Measurements from ENCODE around the gene HNF1B.

The HNF1B gene

DNA sequence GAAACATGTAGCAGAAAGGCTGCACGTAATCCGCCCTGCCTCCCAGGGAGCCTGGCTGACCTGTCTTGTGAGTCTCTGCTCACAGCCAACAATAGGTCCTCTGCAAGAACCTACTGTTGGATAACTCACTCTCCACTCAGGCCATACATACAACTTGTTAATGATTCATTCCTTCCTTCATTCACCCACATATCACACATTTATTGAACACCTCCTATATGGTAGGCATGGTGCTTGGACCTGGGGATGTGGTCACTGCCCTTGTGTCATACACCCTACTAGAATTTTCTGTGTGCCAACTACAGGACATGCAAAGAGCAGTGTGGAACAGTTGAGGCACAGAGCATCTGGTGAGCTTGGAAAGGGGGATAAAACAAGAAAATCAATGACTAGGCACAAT is 28.1 kb upstream of the HNF1B start:
- no peak for DNase-seq (ENCODE audit: low read depth)
- in situ Hi-C loops (cut with HindIII; ENCODE audit: low sequenced_read_pairs): no loop called here
- TF ChIP-seq, protein P1, sequence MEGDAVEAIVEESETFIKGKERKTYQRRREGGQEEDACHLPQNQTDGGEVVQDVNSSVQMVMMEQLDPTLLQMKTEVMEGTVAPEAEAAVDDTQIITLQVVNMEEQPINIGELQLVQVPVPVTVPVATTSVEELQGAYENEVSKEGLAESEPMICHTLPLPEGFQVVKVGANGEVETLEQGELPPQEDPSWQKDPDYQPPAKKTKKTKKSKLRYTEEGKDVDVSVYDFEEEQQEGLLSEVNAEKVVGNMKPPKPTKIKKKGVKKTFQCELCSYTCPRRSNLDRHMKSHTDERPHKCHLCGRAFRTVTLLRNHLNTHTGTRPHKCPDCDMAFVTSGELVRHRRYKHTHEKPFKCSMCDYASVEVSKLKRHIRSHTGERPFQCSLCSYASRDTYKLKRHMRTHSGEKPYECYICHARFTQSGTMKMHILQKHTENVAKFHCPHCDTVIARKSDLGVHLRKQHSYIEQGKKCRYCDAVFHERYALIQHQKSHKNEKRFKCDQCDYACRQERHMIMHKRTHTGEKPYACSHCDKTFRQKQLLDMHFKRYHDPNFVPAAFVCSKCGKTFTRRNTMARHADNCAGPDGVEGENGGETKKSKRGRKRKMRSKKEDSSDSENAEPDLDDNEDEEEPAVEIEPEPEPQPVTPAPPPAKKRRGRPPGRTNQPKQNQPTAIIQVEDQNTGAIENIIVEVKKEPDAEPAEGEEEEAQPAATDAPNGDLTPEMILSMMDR (IDR thresholded peaks at IDR 0.05; ENCODE audit: low read depth, low read length, missing control alignments): no peak
- no peak overlapping the region for H3K4me3 ChIP-seq (ENCODE audit: low read depth, low read length)

DNA sequence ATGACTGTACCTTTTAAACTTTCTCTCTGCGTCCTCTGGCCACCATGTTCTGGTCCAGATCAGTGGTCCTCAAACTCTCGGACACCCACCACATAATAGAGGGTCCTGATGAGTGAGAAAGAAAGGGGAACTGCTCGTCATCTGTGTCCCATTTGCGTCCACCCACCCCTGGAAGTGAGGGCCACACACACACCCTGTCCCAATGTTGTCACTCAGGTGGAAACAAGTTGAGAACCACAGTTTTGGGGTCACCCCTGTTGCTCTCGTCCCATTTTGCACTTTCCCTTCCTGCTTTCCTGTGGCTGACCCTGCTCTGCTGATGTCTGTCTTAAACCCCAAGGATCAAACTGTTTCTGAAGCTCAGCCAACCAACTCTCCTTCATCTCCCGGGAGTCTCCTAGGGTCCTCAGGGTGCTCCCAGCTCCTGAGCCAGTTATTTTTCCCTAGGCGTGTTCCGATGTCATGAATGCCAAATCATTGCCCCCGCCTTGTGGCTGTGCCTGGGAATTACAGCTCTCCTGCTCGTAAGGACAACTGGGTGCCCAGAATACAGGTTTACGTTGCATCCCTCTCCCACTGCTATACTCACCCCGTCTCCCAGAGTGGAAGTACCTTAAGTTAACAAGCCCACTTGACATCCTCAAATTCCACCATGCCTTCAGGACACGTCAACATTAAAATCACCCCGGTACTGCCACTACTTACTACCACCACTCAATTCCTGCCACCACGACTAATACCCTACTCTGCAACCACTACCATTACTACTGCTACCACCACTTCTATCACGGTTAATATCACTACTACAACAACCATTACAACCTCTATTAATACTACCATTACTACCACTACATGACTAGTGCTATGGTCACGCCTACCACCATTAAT is 26.0 kb upstream of the HNF1B start:
- DNase-seq (ENCODE audit: low read depth): peak; percentile 41
- TF ChIP-seq, protein P1 (IDR thresholded peaks at IDR 0.05; ENCODE audit: low read depth, low read length, missing control alignments): peak; percentile 91
- H3K4me3 ChIP-seq (ENCODE audit: low read depth, low read length): no peak overlapping the region

DNA sequence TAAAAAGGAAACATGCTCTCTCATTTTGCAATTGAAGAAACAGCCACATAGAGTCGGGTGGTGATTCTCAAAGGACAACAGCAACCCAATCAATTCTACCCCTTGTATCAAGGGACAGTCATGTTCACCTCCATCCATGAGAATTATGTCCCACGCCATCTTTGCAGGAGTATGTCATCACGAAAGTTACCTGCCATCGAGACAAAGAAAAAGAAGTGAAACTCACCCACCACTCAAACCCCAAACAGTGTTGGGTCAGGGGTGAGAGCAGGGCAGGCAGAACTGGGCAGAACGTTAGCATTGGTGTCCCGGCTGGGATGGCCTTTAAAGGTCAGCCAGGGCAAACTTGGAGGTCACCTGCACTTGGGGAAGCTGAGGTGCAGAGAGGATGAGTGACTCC is 24.2 kb upstream of the HNF1B start:
- TF ChIP-seq, protein P1 (IDR thresholded peaks at IDR 0.05; ENCODE audit: low read depth, low read length, missing control alignments): no peak
- H3K4me3 ChIP-seq (ENCODE audit: low read depth, low read length): no peak overlapping the region
- DNase-seq (ENCODE audit: low read depth): no peak
- in situ Hi-C loops (cut with HindIII; ENCODE audit: low sequenced_read_pairs): no loop called here

More for the DNA sequence above, 26.0 kb upstream of the HNF1B start:
- in situ Hi-C loops (cut with HindIII; ENCODE audit: low sequenced_read_pairs): no loop called here

DNA sequence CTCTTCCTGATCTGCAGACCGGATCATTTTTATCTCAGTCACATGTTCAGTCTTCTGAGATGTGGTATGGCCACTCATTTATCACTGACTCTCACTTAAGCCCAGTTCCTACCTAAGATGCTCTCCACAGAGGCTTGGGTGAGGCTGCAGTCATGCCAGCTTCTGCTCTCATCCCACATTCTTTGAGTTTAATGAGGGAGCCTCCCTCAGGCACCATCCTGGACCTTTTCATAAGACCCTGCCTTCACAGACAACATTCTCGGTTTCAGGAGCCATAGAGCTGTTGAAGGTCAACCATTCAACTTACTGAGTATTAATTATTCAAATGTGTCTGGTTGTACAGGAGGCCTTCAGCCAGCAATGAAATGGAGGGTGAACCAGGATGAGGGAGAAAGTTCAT is 23.6 kb upstream of the HNF1B start:
- in situ Hi-C loops (cut with HindIII; ENCODE audit: low sequenced_read_pairs): no loop called here
- TF ChIP-seq, protein P1 (IDR thresholded peaks at IDR 0.05; ENCODE audit: low read depth, low read length, missing control alignments): no peak
- DNase-seq (ENCODE audit: low read depth): no peak

DNA sequence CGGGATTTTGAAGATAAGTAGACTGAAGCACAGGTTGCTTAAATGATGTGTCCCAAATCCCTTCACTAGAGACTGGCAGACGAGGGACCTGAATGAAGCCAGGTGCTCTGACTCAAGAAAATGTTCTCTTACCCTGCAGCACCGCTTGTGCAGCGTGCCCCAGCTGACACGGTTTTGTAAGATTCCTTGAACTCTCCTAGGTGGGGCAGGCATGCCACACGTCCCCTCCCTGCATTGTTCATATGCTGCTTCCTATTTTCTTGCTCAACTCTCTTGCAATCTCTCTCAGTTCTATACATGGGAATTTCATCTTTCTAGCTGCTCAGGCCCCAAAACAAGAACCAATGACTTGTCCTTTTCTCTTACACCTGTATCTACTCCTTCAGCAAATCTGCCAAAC is 22.1 kb upstream of the HNF1B start:
- TF ChIP-seq, protein P1 (IDR thresholded peaks at IDR 0.05; ENCODE audit: low read depth, low read length, missing control alignments): no peak

More for the DNA sequence above, 23.6 kb upstream of the HNF1B start:
- H3K4me3 ChIP-seq (ENCODE audit: low read depth, low read length): no peak overlapping the region

DNA sequence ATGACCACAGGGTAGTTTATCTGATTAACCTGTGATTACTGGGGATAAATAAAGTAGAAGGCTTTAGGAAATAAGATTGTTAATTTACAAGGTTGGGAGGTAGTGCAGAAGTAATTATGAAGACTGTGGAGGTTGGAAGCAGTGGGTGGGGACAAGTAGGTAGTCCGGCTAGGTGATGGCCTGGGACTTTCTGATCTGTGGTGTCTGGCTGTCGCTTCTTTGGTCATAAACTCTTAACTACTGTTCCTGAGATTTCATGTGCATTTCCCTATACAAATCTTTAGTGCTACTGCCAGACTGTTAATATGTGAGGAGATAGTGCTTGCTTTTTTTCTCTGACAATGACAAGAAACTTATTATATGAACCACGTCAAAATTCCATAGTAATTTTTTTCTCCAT is 19.5 kb upstream of the HNF1B start:
- no peak for DNase-seq (ENCODE audit: low read depth)
- TF ChIP-seq, protein P1 (IDR thresholded peaks at IDR 0.05; ENCODE audit: low read depth, low read length, missing control alignments): no peak
- in situ Hi-C loops (cut with HindIII; ENCODE audit: low sequenced_read_pairs): no loop called here
- no peak overlapping the region for H3K4me3 ChIP-seq (ENCODE audit: low read depth, low read length)

More for the DNA sequence above, 22.1 kb upstream of the HNF1B start:
- in situ Hi-C loops (cut with HindIII; ENCODE audit: low sequenced_read_pairs): no loop called here
- H3K4me3 ChIP-seq (ENCODE audit: low read depth, low read length): no peak overlapping the region
- no peak for DNase-seq (ENCODE audit: low read depth)
